NCI-H128 (cell line): ENCODE measurements around the gene PARD6B.
A peak's percentile ranks its signal among the peaks of the same experiment; 100 is the strongest.
"Not testable (repeated sequence)": the region's sequence is repeated elsewhere in the genome, so short reads cannot be mapped to it uniquely, and the experiment has no call there.

Experiments
- DNase-seq: peaks from one replicate; lab custom pipeline; 2025; ENCODE audit not compliant: unreplicated experiment; lab: John Stamatoyannopoulos, UW

The PARD6B gene

GRCh38 chr20:50731055-50731929 is at the start of gene PARD6B:
PARD6B (plus strand) TSS chr20:50731580; CDS start chr20:50731787, 207 bp downstream.
- DNase-seq, result peak; percentile 98

GRCh38 chr20:50682065-50682464 is 49.3 kb upstream of the PARD6B start:
- DNase-seq, result no peak

- DNase-seq, result no peak
These were observed 48.3 kb upstream of the PARD6B start for GRCh38 chr20:50682947-50683530.

GRCh38 chr20:50683570-50683969 is 47.8 kb upstream of the PARD6B start:
- DNase-seq, result no peak

- no peak for DNase-seq
These were observed 44.6 kb upstream of the PARD6B start for GRCh38 chr20:50686821-50687220.

GRCh38 chr20:50688256-50688975 is 43.0 kb upstream of the PARD6B start:
- no peak for DNase-seq

GRCh38 chr20:50689864-50690649 is 41.3 kb upstream of the PARD6B start:
- DNase-seq, result no peak

GRCh38 chr20:50690650-50691572 is 40.5 kb upstream of the PARD6B start, which contains the start of gene RIPOR3:
RIPOR3 (minus strand) TSS chr20:50691542; CDS start chr20:50691128, 414 bp downstream.
- no peak for DNase-seq

GRCh38 chr20:50691573-50692551 is 39.5 kb upstream of the PARD6B start:
- no peak for DNase-seq

GRCh38 chr20:50692552-50692933 is 38.8 kb upstream of the PARD6B start:
- no peak for DNase-seq

GRCh38 chr20:50693001-50693400 is 38.4 kb upstream of the PARD6B start:
- DNase-seq, result no peak

- DNase-seq, result no peak
These were observed 36.8 kb upstream of the PARD6B start for GRCh38 chr20:50694379-50695134.

GRCh38 chr20:50695135-50695872 is 36.1 kb upstream of the PARD6B start:
- no peak for DNase-seq

- not testable (repeated sequence) for DNase-seq
These were observed 33.1 kb upstream of the PARD6B start for GRCh38 chr20:50698255-50698654.

- no peak for DNase-seq
These were observed 31.7 kb upstream of the PARD6B start for GRCh38 chr20:50699688-50700087.

GRCh38 chr20:50701041-50701963 is 30.1 kb upstream of the PARD6B start:
- no peak for DNase-seq
